ENCODE data around the gene TPRA1.

The TPRA1 gene

GRCh38 chr3:127590593-127591465 is at the start of gene TPRA1:
Gene TPRA1, minus strand, starts transcription at chr3:127590733. Its CDS starts 10,587 bp downstream, at chr3:127580146.
- DNase-seq, result peak; percentile 77
- ATAC-seq, result peak; percentile 88

- no peak for DNase-seq
- no peak for ATAC-seq
These were observed 49.5 kb upstream of the TPRA1 start for GRCh38 chr3:127640042-127640355.

- no peak for ATAC-seq
- no peak for DNase-seq
These were observed 48.9 kb upstream of the TPRA1 start for GRCh38 chr3:127639173-127640041.

GRCh38 chr3:127637971-127638370 is 47.4 kb upstream of the TPRA1 start:
- ATAC-seq (no peak), DNase-seq (no peak)

- peak; percentile 87 for ATAC-seq
- no peak for DNase-seq
These were observed 47.0 kb upstream of the TPRA1 start for GRCh38 chr3:127637546-127637945.

- no peak for ATAC-seq
These were observed 44.1 kb upstream of the TPRA1 start for GRCh38 chr3:127634653-127635052.

GRCh38 chr3:127632035-127632820 is 41.7 kb upstream of the TPRA1 start:
- ATAC-seq (no peak), DNase-seq (no peak)

More at GRCh38 chr3:127634653-127635052, 44.1 kb upstream of the TPRA1 start:
- DNase-seq, result no peak

- DNase-seq, result no peak
These were observed 40.5 kb upstream of the TPRA1 start for GRCh38 chr3:127630811-127631714.

GRCh38 chr3:127629467-127630403 is 39.2 kb upstream of the TPRA1 start:
- peak; percentile 26 for DNase-seq

More at GRCh38 chr3:127630811-127631714, 40.5 kb upstream of the TPRA1 start:
- no peak for ATAC-seq

GRCh38 chr3:127628788-127629466 is 38.4 kb upstream of the TPRA1 start, which contains the start of gene PODXL2:
Gene PODXL2, plus strand, starts transcription at chr3:127629185. Its CDS starts 35 bp downstream, at chr3:127629220.
- ATAC-seq (peak; percentile 38), DNase-seq (peak; percentile 43)

More at GRCh38 chr3:127629467-127630403, 39.2 kb upstream of the TPRA1 start:
- ATAC-seq, result peak; percentile 34

GRCh38 chr3:127628426-127628787 is 37.9 kb upstream of the TPRA1 start:
- ATAC-seq, result no peak
- no peak for DNase-seq

GRCh38 chr3:127625821-127626220 is 35.3 kb upstream of the TPRA1 start:
- ATAC-seq, result no peak

GRCh38 chr3:127624063-127624462 is 33.5 kb upstream of the TPRA1 start:
- no peak for DNase-seq
- ATAC-seq, result no peak

More at GRCh38 chr3:127625821-127626220, 35.3 kb upstream of the TPRA1 start:
- no peak for DNase-seq

- ATAC-seq (no peak), DNase-seq (no peak)
These were observed 32.4 kb upstream of the TPRA1 start for GRCh38 chr3:127622772-127623576.

- DNase-seq (no peak), ATAC-seq (no peak)
These were observed 31.5 kb upstream of the TPRA1 start for GRCh38 chr3:127622031-127622430.

- DNase-seq, result no peak
These were observed 30.3 kb upstream of the TPRA1 start for GRCh38 chr3:127620637-127621375.

GRCh38 chr3:127618891-127619290 is 28.4 kb upstream of the TPRA1 start:
- no peak for ATAC-seq
- DNase-seq, result no peak

More at GRCh38 chr3:127620637-127621375, 30.3 kb upstream of the TPRA1 start:
- ATAC-seq, result no peak

Measured in stimulated activated naive CD8-positive, alpha-beta T cell treated with anti-CD3 and anti-CD28 coated beads, Interleukin-15, Interleukin-2, amounts not matched to agents 100 U/mL and 50 U/mL, for 24 hours (primary cell).